ENCODE measurements around the gene GSC2. TPM values are rescaled to one million over a fixed set of nuclear protein-coding genes. Genes with fewer than 3 reads are reported as not detected.

GSC2 gene
- total and polyA plus RNA-seq, 2 of the 4 experiments (the other 2 are of a cell fraction), result not detected

DNA sequence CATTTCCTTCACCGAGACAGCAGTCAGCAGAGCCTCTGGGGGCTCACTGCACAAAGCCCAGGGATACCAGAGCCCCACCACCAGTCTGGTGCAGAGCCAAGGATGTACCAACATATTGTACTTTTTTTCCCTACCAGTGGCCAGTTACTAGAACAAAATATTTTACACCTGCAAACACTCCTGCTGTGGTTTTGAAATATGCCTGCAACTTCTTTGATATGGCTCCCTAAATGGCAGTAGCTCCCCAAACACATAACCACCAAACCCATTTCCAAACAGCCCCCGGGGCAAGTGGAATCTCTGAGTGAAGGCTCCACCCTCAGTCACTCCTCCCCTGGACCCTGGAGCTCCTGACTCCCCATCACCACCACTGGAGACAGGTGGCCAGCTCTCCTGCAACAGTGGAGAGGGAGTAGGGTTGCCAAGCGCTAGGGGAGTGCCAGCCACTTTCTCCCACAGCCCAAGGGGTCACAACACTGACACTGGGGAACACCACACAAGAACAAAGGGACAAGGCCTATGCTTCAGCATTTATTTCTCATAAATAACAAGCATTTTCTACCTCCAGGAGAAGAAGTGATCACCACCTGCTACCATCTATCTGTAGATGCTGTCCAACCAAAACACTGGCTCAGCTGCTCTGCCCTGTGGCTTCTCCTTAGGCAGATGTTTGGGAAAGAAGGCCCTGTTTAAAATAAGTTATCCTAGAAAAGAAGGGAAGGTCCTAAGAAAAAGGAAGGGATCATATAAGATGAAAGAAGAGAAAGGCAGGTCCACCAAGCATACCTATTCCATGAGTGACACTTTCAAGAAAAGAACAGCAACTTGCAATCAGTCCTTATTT is 43.0 kb downstream of the GSC2 start:
- no peak overlapping the region for H4K8ac ChIP-seq (ENCODE audit: low read depth in 2 of 2, low read length in 2 of 2)
- no peak overlapping the region for H3K4me3 ChIP-seq (ENCODE audit: insufficient read depth, low read depth, low read length)
- in situ Hi-C loops (cut with MboI; ENCODE audit: low sequenced_read_pairs) (no loop called here), dilution Hi-C loops (cut with HindIII; ENCODE audit: low sequenced_read_pairs, unreplicated experiment) (no loop called here), intact Hi-C loops (cut with micrococcal nuclease) (no loop called here)
- no peak overlapping the region for H3K4ac ChIP-seq (ENCODE audit: low read depth, low read length)
- H2BK120ac ChIP-seq (ENCODE audit: low read depth, low read length), result no peak overlapping the region
- no peak overlapping the region for H2AK9ac ChIP-seq (replicated peaks; ENCODE audit: low read depth, low read length, poor library complexity)
- CTCF ChIA-PET, result no interaction called here
- TF ChIP-seq SMC3 (IDR thresholded peaks at IDR 0.05; ENCODE audit: low read depth, low read length) (no peak), RFX5 (IDR thresholded peaks at IDR 0.05; ENCODE audit: low read depth, low read length) (no peak), RAD21 (IDR thresholded peaks at IDR 0.05; ENCODE audit: low read length) (no peak), CEBPB (IDR thresholded peaks at IDR 0.05; ENCODE audit: low read depth, low read length) (no peak), FOS (IDR thresholded peaks at IDR 0.05; ENCODE audit: low read depth, low read length) (no peak), MAZ (IDR thresholded peaks at IDR 0.05; ENCODE audit: borderline replicate concordance, low read depth, low read length) (no peak)
- TF ChIP-seq, protein P1, sequence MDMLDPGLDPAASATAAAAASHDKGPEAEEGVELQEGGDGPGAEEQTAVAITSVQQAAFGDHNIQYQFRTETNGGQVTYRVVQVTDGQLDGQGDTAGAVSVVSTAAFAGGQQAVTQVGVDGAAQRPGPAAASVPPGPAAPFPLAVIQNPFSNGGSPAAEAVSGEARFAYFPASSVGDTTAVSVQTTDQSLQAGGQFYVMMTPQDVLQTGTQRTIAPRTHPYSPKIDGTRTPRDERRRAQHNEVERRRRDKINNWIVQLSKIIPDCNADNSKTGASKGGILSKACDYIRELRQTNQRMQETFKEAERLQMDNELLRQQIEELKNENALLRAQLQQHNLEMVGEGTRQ (IDR thresholded peaks at IDR 0.05; ENCODE audit: low read depth, low read length), result no peak
- no peak overlapping the region for H2BK5ac ChIP-seq (ENCODE audit: low read depth, low read length, poor library complexity, severe bottlenecking)
- no peak overlapping the region for H3K23ac ChIP-seq (ENCODE audit: low read depth, low read length)
- no peak overlapping the region for H2AK5ac ChIP-seq (ENCODE audit: low read depth, low read length)
- no peaks in the 10 kb centered on the region for H3K27me3 ChIP-seq (ENCODE audit: control insufficient read depth, insufficient read depth, low read length)
- WGBS, 2 experiments (ENCODE audit: extremely low coverage in 2 of 2, insufficient read length in 1 of 2), result 75% methylated on average over 1 of the region's 3 CpGs; no CpG with 5 or more reads in 1 of the 2 experiments
- no TSS peak for BruUV-seq (replicated peaks)
- no peak overlapping the region for H2BK15ac ChIP-seq (ENCODE audit: low read depth, low read length)
- no peak overlapping the region for H2BK20ac ChIP-seq (ENCODE audit: low read depth, low read length)
- no peak overlapping the region for H3K14ac ChIP-seq (replicated peaks; ENCODE audit: low read depth, low read length)
- POLR2A ChIA-PET (ENCODE audit: unreplicated experiment), result no interaction called here
- H3K56ac ChIP-seq (ENCODE audit: extremely low read depth, insufficient read depth, low read length), result no peak overlapping the region
- peaks cover 88% of the 10 kb centered on the region for H4K20me1 ChIP-seq (ENCODE audit: insufficient read depth, low read length)
- no peaks in the 10 kb centered on the region for H3K36me3 ChIP-seq (ENCODE audit: control insufficient read depth, insufficient read depth, low read length)
- peaks cover 19 to 84% of the 10 kb centered on the region in 2 experiments for H3K79me1 ChIP-seq (ENCODE audit: low read depth in 1 of 2, low read length in 2 of 2)
- H4K91ac ChIP-seq (ENCODE audit: insufficient read depth, low read depth, low read length), result no peak overlapping the region
- ATAC-seq (ENCODE audit: low read depth) (no peak), DNase-seq (no peak)
- no peak overlapping the region for H3K9ac ChIP-seq (ENCODE audit: low read depth, low read length)
- H3K18ac ChIP-seq (ENCODE audit: low read depth, low read length), result no peak overlapping the region
- peaks cover 23% of the 10 kb centered on the region for H3K4me1 ChIP-seq (ENCODE audit: control insufficient read depth, insufficient read depth, low read length)
- no peak overlapping the region for H4K5ac ChIP-seq (ENCODE audit: low read depth, low read length)
- no peaks in the 10 kb centered on the region for H3K9me3 ChIP-seq (ENCODE audit: control insufficient read depth, insufficient read depth, low read length)
- peaks cover 29% of the 10 kb centered on the region for H3K9me1 ChIP-seq (ENCODE audit: insufficient read depth, low read length)
- H2AFZ ChIP-seq (replicated peaks; ENCODE audit: low read length, poor library complexity), result no peak overlapping the region
- H3K4me2 ChIP-seq (ENCODE audit: low read depth, low read length), result no peak overlapping the region
- H3K27ac ChIP-seq (ENCODE audit: insufficient read depth, low read length), result no peak overlapping the region

Data from IMR-90 (cell line).